ENCODE results near the gene CRB3.
"Not testable (repeated sequence)": the region's sequence is repeated elsewhere in the genome, so short reads cannot be mapped to it uniquely, and the experiment has no call there.

CRB3 gene

GRCh38 chr19:6498294-6499036 lies 34.4 kb downstream of the CRB3 start:
- no peak for DNase-seq

GRCh38 chr19:6499052-6499790 lies 35.1 kb downstream of the CRB3 start:
- DNase-seq = no peak

- DNase-seq = no peak
Observed at GRCh38 chr19:6500837-6501739, 37.0 kb downstream of the CRB3 start.

DNA sequence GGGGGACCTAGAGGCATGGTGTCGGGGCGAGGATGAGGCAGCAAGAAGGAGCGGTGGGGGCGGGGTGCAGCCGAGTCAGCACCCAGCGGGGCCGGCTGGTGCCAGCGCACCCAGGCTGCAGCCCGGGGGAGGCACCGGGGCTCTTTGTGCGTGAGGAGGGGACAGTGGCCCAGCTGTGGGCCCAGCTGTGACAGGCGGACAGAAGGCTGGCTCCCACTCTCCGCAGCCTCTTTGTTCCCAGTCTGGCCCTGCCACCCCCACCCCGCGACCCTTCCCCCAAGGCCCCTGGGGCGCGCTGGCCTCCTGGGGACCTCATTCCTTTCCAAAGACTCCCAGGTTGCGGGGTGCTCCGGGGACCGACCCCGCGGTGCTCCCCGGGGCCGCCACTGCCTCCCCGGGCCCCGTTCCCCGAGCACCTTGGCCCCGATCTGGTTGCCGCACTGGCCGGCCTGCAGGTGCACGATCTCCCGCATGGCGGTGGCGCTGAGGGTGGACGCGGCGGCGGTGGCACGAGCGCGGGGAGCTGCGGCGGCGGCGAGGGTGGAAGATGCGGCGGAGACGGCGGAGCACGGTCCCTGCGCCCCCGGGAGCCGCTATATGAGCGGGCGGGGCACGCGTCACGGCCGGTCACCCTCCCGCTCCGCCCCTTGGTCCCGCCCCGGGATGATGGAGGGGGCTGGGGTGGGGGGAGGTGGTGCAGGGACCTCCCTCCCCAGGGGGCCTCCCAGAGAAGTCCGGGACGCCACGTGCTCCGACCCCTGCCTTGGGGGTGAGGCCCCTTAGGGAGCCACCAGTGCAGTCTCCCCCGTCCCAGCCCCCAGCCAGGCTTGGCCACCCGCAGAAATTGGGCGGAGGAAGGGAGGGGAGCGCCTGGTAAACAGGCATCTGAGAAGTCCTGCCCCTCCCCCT lies 37.9 kb downstream of the CRB3 start, which contains the start of gene TUBB4A:
Gene TUBB4A, minus strand, starts transcription at position 570 of the 909 bp plus-strand sequence. Its CDS starts 97 bp downstream, at position 473.
- DNase-seq = no peak

- DNase-seq = no peak
Observed at GRCh38 chr19:6503407-6504201, 39.5 kb downstream of the CRB3 start.

- not testable (repeated sequence) for DNase-seq
Observed at GRCh38 chr19:6508028-6508771, 44.1 kb downstream of the CRB3 start.

GRCh38 chr19:6509118-6509971 lies 45.3 kb downstream of the CRB3 start:
- no peak for DNase-seq

DNA sequence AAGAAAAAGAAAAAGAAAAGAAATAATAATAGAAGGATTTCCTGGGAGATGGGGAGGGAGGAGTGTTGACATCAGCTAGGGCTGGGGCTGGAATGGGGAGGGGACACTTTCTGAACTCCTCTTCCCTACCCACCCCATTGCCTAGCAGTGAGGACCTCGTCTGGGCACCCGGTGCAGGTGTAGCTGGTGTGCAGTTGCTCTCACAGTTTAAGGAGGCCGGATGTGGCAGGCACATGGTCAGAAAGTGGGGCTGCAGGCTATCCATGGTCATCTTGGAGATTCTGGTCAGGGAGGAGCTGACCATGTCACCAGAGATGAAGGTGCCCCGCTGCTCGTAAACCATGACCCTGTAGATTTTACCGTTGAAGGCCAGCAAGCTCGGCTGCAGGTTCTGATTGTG lies 46.5 kb downstream of the CRB3 start:
- DNase-seq = no peak

DNA sequence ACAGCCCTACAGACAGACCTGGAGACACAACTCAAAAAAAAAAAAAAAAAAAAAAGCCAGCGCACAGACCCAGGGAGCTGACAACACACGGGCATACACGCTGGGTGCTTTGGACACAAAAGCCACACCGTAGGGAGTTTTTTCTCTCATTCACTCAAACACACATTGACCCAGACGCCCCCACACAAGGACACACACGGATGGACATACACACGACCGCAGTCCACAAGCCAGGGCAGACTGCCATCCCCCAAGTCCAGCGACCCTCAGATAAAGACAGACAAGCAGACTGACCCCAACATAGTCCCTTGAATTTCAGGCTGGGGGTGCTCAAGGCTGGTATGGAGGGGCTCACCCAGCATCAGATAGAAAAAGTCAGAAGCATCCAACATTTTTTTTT lies 50.0 kb downstream of the CRB3 start:
- no peak for DNase-seq

- DNase-seq = no peak
Observed at GRCh38 chr19:6514926-6515544, 51.0 kb downstream of the CRB3 start.

GRCh38 chr19:6516018-6516658 lies 52.1 kb downstream of the CRB3 start:
- DNase-seq = peak; percentile 50

All from NCI-H446 treated with DMSO at 0.1 percent for 48 hours (cell line).